Muscle layer of colon (tissue), 2 donors: Measurements from ENCODE around the gene PUM2.
"Not testable (repeated sequence)": the region's sequence is repeated elsewhere in the genome, so short reads cannot be mapped to it uniquely, and the experiment has no call there.

Source experiments
- H3K27ac ChIP-seq: one replicate; pipeline ENCODE4 v1.7.0; 2013; ENCODE audit warnings: low read depth, mild to moderate bottlenecking, low read length, moderate library complexity
- H3K27me3 ChIP-seq, 2 donors: one replicate each; pipeline ENCODE4 v1.7.0; 2013; ENCODE audit warnings: low read length in 2 of 2, mild to moderate bottlenecking in 2 of 2; ENCODE audit not compliant: insufficient read depth in 2 of 2, control insufficient read depth in 1 of 2
- H3K36me3 ChIP-seq: one replicate; pipeline ENCODE4 v1.7.0; 2013; ENCODE audit warnings: mild to moderate bottlenecking, low read length; ENCODE audit not compliant: insufficient read depth
- H3K4me1 ChIP-seq: one replicate; pipeline ENCODE4 v1.7.0; 2013; ENCODE audit warnings: mild to moderate bottlenecking, low read length; ENCODE audit not compliant: insufficient read depth
- H3K4me3 ChIP-seq, 2 donors: one replicate each; pipeline ENCODE4 v1.7.0; 2013; ENCODE audit warnings: low read length in 2 of 2, low read depth in 1 of 2, mild to moderate bottlenecking in 1 of 2, moderate library complexity in 1 of 2
- H3K9ac ChIP-seq: one replicate; pipeline ENCODE4 v1.7.0; 2013; ENCODE audit warnings: low read length
- H3K9me3 ChIP-seq: one replicate; pipeline ENCODE4 v1.7.0; 2013; ENCODE audit warnings: mild to moderate bottlenecking, low read length
- donor health status: abdominal sarcoma.
- donor health status: Adenocarcinoma of cecum.

Gene PUM2

DNA sequence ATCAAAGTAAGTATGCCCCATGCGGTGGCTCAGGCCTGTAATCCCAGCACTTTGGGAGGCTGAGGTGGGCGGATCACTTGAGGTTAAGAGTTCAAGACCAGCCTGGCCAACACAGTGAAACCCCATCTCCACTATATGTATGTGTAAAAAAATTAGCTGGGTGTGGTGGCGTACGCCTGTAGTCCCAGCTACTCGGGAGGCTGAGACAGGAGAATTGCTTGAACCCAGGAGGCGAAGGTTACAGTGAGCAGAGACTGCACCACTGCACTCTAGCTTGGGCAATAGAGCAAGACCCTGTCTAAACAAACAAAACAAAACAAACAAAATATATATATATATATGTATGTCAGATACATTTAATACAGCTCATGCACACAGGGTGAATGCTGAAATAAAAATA, 82.3 kb downstream of the PUM2 start:
- H3K9me3 ChIP-seq, H3K27ac ChIP-seq, H3K4me1 ChIP-seq, H3K9ac ChIP-seq, H3K27me3 ChIP-seq, H3K4me3 ChIP-seq: not testable (repeated sequence)
- peaks cover 15% of the 10 kb centered on the region for H3K36me3 ChIP-seq

DNA sequence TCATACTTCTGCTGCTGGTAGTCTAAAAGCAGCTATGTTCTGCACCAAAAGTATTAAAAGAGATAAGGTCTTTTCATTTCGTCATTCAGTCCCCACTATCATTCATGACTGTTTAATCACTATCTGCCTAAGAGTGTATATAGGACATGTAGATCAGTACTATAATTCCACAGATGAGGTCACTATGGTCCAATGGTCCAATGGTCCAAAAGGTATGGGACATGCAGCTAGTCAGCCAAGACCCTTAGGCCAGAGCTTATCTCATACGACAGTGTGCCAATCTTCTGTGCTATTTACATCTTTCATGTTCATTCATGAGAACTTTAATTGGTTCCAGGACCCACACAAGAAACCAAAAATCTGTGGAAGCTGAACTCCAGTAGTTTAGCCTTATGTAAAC, 83.1 kb downstream of the PUM2 start:
- Histone ChIP-seq H3K27ac (no peak overlapping the region), H3K36me3 (peaks cover 17% of the 10 kb centered on the region), H3K4me3 (no peak overlapping the region), H3K9me3 (no peaks in the 10 kb centered on the region), H3K27me3 (no peaks in the 10 kb centered on the region), H3K9ac (no peak overlapping the region), H3K4me1 (no peaks in the 10 kb centered on the region)

DNA sequence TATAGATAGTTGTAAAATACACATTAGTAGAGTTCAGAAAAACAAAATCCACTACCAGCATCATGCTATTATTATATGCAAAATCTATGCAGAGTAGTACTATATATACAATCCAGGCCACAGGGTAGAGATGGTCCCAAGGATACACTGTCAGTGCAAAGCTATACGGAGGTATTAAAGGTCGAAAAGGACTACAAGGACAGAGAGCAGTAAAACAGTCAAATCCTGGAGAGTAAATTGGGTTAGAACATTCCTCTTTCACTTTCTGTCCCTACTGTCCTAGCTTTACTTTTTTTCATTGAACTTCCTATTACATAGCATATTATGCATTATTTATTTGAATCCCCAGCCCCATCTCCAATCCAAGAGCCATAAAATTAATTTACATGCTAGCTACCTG, 86.0 kb downstream of the PUM2 start:
- Histone ChIP-seq H3K9me3 (no peaks in the 10 kb centered on the region), H3K9ac (no peak overlapping the region), H3K4me3 (no peak overlapping the region), H3K36me3 (peaks cover 29% of the 10 kb centered on the region), H3K27me3 (no peaks in the 10 kb centered on the region), H3K27ac (no peak overlapping the region), H3K4me1 (no peaks in the 10 kb centered on the region)

DNA sequence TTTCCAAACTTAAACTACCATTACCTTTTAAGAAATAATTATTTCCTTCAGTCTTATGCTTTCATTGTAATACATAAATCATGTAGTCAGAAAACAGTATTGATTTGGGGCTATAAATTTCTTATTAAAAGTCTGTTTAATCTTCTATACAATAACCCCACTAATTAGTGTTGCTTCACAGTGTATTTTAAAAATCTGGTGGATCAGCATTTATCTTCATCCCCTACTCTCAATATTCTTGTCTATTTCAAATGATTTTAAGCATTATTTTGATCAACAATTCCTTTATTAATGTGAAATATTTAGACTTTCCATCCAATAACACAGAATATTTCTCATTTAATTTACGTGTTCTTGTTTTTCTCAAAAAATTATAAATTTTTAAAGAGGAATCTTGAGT, 93.2 kb downstream of the PUM2 start:
- no peaks in the 10 kb centered on the region for H3K9me3 ChIP-seq
- no peak overlapping the region for H3K9ac ChIP-seq
- H3K4me1 ChIP-seq, result no peaks in the 10 kb centered on the region
- H3K27ac ChIP-seq, result no peak overlapping the region
- no peaks in the 10 kb centered on the region for H3K27me3 ChIP-seq
- H3K4me3 ChIP-seq, result no peak overlapping the region
- H3K36me3 ChIP-seq, result peaks cover 54% of the 10 kb centered on the region

DNA sequence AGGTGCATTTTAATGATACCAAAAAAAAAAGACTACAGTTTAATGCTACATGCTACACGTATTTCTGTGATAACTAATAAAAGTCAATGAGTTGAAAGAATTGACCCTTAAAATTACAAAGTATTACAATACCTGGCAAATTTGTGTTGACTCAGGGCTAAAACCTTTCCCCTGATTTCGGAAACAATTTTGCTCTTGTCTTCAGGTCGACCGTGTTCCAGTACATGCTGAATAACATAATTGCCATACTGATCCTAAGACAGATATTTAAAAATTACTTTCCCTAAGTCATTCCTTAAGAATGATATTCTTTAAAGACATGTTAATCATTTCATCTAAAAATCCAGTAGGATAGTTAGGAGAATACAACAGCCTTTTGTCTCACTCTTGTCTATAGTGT, 95.9 kb downstream of the PUM2 start:
- Histone ChIP-seq H3K4me3 (no peak overlapping the region), H3K9me3 (no peaks in the 10 kb centered on the region), H3K4me1 (no peaks in the 10 kb centered on the region), H3K27ac (no peak overlapping the region), H3K36me3 (peaks cover 63% of the 10 kb centered on the region), H3K27me3 (no peaks in the 10 kb centered on the region), H3K9ac (no peak overlapping the region)

DNA sequence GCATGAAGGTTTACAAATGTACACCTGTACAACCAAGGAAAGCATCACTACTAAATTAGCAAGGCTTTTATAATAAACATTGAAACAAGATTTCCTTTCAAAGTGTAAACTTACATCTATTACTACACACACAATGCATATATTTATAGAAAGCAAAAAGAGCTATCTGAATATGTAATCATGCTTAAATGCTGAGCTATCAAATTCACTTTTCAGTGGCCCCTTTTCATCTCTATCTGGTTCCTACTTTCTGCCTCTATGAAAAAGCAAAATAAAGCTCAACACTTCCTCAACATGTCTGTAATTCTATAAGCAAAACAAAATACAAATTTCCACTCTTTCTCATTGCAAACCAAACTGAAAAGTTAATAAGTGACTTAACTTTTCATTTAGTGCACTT, 100.2 kb downstream of the PUM2 start:
- Histone ChIP-seq H3K4me3 (no peak overlapping the region), H3K27ac (no peak overlapping the region), H3K4me1 (no peaks in the 10 kb centered on the region), H3K27me3 (no peaks in the 10 kb centered on the region), H3K36me3 (peaks cover 70% of the 10 kb centered on the region), H3K9me3 (no peaks in the 10 kb centered on the region), H3K9ac (no peak overlapping the region)

DNA sequence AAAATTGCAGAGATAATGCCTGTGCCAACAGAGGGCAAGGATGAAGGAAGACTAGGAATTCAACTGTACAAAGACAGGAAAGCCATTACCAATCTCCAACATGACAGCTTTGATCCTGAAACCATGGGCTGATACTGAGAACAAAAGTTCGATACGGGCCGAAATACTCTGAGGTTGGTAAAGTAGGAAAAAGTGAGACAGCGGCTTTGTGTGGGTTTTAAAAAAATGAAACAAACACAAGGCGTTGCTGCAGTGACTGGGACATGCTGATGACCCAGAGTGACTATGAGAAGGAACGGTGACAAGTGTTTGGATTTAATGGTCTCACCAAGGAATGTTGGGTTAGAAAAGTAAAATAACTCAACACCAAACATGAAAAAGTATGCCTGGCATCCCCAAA, 101.5 kb downstream of the PUM2 start:
- H3K27ac ChIP-seq, result no peak overlapping the region
- H3K4me3 ChIP-seq, result no peak overlapping the region
- peaks cover 59% of the 10 kb centered on the region for H3K36me3 ChIP-seq
- no peaks in the 10 kb centered on the region for H3K9me3 ChIP-seq
- no peak overlapping the region for H3K9ac ChIP-seq
- no peaks in the 10 kb centered on the region for H3K27me3 ChIP-seq
- no peaks in the 10 kb centered on the region for H3K4me1 ChIP-seq

DNA sequence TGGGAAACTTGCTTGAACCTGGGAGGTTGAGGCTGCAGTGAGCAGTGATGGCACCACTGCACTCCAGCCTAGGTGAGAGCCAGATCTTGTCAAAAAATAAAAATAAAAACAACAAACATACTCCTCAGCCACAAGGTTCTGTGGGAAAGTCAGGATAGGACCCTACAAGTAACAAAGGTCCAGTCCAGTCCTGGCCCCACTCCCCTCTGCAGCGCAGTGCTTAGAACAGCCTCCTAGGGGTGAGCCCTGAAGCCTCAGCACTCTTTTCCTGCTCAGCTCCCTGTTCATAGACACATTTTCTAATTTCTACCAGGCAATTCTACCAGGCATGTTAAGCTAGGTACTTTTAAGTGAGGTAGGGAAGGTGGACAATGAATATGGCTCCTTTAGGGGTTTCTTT, 103.6 kb downstream of the PUM2 start:
- H3K9ac ChIP-seq, result no peak overlapping the region
- no peak overlapping the region for H3K27ac ChIP-seq
- no peaks in the 10 kb centered on the region for H3K4me1 ChIP-seq
- H3K27me3 ChIP-seq, result no peaks in the 10 kb centered on the region
- no peak overlapping the region for H3K4me3 ChIP-seq
- H3K36me3 ChIP-seq, result peaks cover 38% of the 10 kb centered on the region
- no peaks in the 10 kb centered on the region for H3K9me3 ChIP-seq

DNA sequence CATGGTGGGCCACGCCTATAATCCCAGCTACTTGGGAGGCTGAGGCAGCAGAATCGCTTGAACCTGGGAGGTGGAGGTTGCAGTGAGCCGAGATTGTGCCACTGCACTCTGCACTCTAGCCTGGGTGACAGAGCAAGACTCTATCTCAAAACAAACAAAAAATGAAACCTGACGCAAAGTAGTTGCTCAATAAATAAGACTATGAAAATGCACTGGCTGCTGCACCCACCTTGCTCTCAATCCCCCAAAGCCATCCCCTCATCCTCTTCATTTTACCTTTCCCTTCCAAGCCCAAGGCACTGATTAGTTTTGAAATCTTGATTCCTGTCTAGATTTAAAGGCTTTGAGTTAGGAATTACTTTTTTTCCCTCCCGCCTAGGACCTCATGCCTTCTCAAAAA, 107.0 kb downstream of the PUM2 start:
- H3K4me1 ChIP-seq, H3K4me3 ChIP-seq, H3K27me3 ChIP-seq, H3K9me3 ChIP-seq, H3K27ac ChIP-seq, H3K9ac ChIP-seq: not testable (repeated sequence)
- peaks cover 15% of the 10 kb centered on the region for H3K36me3 ChIP-seq

DNA sequence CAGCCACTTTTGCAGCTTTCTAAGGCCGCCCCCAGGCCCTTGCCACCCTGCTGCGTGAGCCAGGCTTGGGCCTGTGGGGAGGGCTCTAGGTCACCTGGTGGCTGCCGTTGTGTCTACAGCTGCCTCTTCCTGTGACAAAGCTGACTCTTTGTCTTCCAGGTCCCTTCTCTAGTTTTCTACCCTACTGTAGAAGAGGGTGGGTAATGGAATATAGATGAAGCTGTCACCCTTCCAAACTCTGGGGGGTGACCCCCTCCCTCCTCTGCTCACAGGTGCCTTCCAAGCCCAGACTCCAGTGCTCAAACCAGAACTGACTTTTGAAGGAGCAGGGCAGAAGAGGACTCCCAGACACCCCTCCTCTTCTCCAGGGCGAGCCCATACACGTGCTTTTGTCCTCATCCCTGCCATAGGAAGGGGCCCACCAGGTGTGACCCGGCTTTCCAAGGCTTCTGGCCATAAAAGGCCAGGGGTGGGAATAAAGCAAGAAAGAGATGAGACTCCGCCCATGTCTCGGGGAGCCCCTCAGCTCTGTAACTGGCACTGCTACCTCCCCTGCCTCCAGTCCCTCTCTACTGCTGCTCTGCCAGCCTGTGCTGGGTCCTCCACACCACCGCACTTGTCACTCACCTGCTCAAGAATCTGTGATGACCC, 107.8 kb downstream of the PUM2 start:
- Histone ChIP-seq H3K36me3 (peaks cover 15% of the 10 kb centered on the region), H3K4me1 (no peaks in the 10 kb centered on the region), H3K9me3 (no peaks in the 10 kb centered on the region), H3K9ac (no peak overlapping the region), H3K27me3 (no peaks in the 10 kb centered on the region), H3K4me3 (no peak overlapping the region), H3K27ac (no peak overlapping the region)

DNA sequence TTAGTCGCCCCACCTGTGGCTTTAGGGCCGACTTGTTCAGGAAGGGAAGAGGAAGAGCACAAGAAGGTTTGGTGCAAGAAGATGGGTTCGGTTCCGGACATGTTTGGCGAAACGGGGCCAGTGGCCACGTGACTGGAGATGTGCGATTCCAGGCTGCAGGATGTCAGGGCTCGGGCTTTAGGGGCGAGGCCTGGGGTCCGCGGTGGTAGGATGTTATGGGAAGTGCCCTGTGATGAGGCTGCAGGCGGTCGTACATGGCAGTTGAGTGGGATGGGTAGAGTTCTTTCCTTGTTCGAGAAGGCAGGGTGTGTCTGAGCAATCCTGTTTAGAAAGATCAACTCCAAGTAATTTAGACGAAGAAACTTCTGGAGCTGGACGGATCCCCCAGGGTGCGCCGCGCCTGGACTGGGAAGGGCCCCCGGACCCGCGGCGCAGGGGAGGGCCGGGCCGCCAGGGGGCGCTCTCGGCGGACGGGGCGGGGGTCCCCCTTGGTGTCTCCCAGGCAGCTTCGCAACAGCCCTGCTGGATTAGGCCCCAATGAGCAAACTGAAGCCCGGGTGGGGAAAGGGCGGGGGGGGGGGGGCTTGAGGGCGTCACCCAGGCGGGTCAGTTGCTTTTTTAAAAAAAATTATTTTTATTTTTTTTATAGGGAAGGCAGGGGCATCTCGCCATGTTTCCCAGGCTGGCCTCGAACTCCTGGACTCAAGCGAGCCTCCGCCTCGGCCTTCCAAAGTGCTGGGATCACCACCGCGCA, 108.5 kb downstream of the PUM2 start:
- Histone ChIP-seq H3K4me1 (no peaks in the 10 kb centered on the region), H3K27ac (no peak overlapping the region), H3K9me3 (no peaks in the 10 kb centered on the region), H3K36me3 (peaks cover 9% of the 10 kb centered on the region), H3K9ac (no peak overlapping the region), H3K27me3 (no peaks in the 10 kb centered on the region), H3K4me3 (no peak overlapping the region)

DNA sequence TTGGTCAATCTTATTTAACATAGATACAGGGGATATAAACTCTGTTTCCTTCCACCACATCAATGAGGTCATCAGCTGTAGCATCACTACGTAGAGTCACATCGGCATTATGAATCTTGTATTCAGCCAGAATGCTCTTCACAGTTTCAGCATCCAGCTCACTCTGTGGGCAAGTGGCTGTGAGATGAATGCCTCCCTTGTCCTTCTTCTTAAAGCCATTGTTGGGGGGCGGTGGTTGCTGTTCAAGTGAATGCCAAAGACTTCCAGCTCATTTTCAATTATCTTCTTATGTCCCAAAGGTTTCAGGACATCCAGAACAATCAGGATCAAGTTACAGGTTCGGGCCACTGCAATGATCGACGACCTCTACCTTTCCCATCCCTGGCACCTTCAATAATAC, 110.4 kb downstream of the PUM2 start:
- not testable (repeated sequence) for H3K27ac ChIP-seq, H3K36me3 ChIP-seq, H3K9ac ChIP-seq, H3K27me3 ChIP-seq, H3K9me3 ChIP-seq, H3K4me3 ChIP-seq, H3K4me1 ChIP-seq
